A549 treated with AZD2906 at 1 μM for 4 hours (cell line): ENCODE results near the gene DHRS4. TPM values are rescaled to one million over a fixed set of nuclear protein-coding genes. Genes with fewer than 3 reads are reported as not detected.

Experiments
- total RNA-seq: library from RNA; stranded (reverse); fragments of 200-300 nt; extraction: Qiagen RNA extraction; gene quantifications from 5 replicates; pipeline ENCODE4 v1.2.3, GENCODE V29; 2022

The DHRS4 gene
- total RNA-seq = 45.3 to 49.8 TPM (median 47.9 TPM) in 5 replicates

DNA sequence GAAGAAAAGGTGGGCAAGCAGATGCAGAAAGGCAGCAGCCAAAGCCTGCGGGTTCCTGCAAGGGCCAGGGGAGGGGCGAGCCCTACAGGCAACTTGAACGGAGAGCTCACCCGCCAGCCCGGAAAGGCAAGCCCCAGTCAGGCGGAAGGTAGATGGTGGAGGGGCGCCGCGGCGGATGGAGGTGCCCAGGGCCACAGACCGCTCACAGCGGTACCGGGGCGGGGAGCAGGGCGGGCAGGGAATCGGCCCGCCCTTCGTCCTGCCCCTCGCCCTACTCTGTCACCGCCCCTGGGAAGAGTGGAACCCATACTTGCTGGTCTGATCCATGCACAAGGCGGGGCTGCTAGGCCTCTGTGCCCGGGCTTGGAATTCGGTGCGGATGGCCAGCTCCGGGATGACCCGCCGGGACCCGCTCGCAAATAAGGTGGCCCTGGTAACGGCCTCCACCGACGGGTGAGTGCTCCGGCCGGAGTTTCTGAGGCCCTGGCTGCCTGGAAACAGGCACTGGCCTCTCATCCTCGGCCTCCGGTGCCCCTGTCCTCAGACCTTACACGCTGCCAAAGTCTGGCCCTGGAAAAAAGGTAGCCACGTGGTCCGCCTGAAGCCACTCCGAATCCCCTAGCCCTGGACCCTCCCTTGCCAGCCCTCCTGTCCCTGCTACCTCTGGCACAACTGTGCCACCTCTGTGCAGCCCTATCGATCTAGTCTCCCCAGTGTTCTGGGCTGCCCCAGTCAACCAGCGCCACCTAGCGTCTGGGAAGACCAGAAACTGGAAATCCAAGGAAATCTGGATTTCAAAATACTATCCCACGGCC, at the start of gene DHRS4:
TSS of gene DHRS4 (plus strand) at position 307 of the 815 bp plus-strand sequence. CDS start at position 326, 19 bp downstream.

GRCh38 chr14:23988607-23989363, 35.2 kb downstream of the DHRS4 start, which contains the start of gene DHRS4L2:
TSS of gene DHRS4L2 (plus strand) at chr14:23988929. CDS start at chr14:23988948, 19 bp downstream.

Other genes starting within 250 kb of the DHRS4 start
- 23.3 to 33.2 TPM (median 30.8 TPM) in 5 replicates for gene DHRS4L2, start 35.2 kb downstream of the DHRS4 start, total RNA-seq
- 0.48 to 0.59 TPM (median 0.49 TPM) in 5 replicates for gene CARMIL3, start 98.2 kb downstream of the DHRS4 start, total RNA-seq
- 0.05 to 0.12 TPM (median 0.06 TPM) in 4 of 5 replicates, not detected in the other for gene CPNE6, start 117.8 kb downstream of the DHRS4 start, total RNA-seq
- gene PCK2, start 140.5 kb downstream of the DHRS4 start, total RNA-seq = 17.2 to 22.3 TPM (median 20.2 TPM) in 5 replicates
- gene DCAF11, start 161.0 kb downstream of the DHRS4 start, total RNA-seq = 20.3 to 26.4 TPM (median 20.7 TPM) in 5 replicates
- gene NRL, start 161.2 kb downstream of the DHRS4 start, total RNA-seq = 0.74 to 1.1 TPM (median 0.98 TPM) in 5 replicates
- 0.10 to 0.13 TPM in 2 of 5 replicates, not detected in the others for gene FITM1, start 176.9 kb downstream of the DHRS4 start, total RNA-seq
- 158 to 182 TPM (median 161 TPM) in 5 replicates for gene PSME1, start 182.4 kb downstream of the DHRS4 start, total RNA-seq
- 46.5 to 62.7 TPM (median 58.0 TPM) in 5 replicates for gene EMC9, start 187.8 kb downstream of the DHRS4 start, total RNA-seq
- gene PSME2, start 192.8 kb downstream of the DHRS4 start, total RNA-seq = 150 to 197 TPM (median 159 TPM) in 5 replicates
- 20.3 to 33.7 TPM (median 32.3 TPM) in 5 replicates for gene RNF31, start 193.7 kb downstream of the DHRS4 start, total RNA-seq
- gene IRF9, start 207.5 kb downstream of the DHRS4 start, total RNA-seq = 15.6 to 20.2 TPM (median 16.5 TPM) in 5 replicates
- gene REC8, start 218.3 kb downstream of the DHRS4 start, total RNA-seq = 2.7 to 5.3 TPM (median 3.3 TPM) in 5 replicates
- 75.4 to 87.1 TPM (median 80.0 TPM) in 5 replicates for gene IPO4, start 235.0 kb downstream of the DHRS4 start, total RNA-seq
- gene TM9SF1, start 241.7 kb downstream of the DHRS4 start, total RNA-seq = 60.6 to 69.9 TPM (median 64.6 TPM) in 5 replicates